HCT116 (cell line): ENCODE data around the gene FRMD4A. TPM values are rescaled to one million over a fixed set of nuclear protein-coding genes. Genes with fewer than 3 reads are reported as not detected.

Source experiments
- ATAC-seq: fragments of 200-7000 bp; cut with Tn5 transposase; 2 replicates; pipeline ENCODE4 v1.9.1; 2020; ENCODE audit warnings: mild to moderate bottlenecking, moderate library complexity
- BruUV-seq: library from RNA; stranded (reverse); fragments of 400-500 nt; replicated peaks from 2 replicates; lab custom pipeline; 2021; lab: Mats Ljungman, UMichigan
- CTCF ChIA-PET: fragments of 300-600 bp; sonication (Branson Sonifier 250); formaldehyde crosslinking; loops from one replicate; lab custom pipeline; 2021; ENCODE audit warnings: antibody characterized with exemption; lab: Charles Lee
- POLR2A ChIA-PET: fragments of 300-600, 350-600 bp; sonication (Branson Sonifier 250); formaldehyde crosslinking; loops from one replicate; lab custom pipeline; 2021; ENCODE audit warnings: antibody characterized with exemption; lab: Charles Lee
- RAD21 ChIA-PET, 2 experiments: fragments of 300-600 bp; sonication (Branson Sonifier 250); formaldehyde crosslinking; loops; one replicate each; lab custom pipeline; 2023; ENCODE audit warnings: low total read pairs in 2 of 2; ENCODE audit not compliant: uncharacterized antibody in 2 of 2, unreplicated experiment in 2 of 2, low non-redundant PET in 1 of 2; lab: Charles Lee
- DNase-seq: peaks from one replicate; pipeline ENCODE4 v3.0.0-alpha.2; 2010; ENCODE audit warnings: low read depth, low spot score
- H2AFZ ChIP-seq: fragments of 200-600 bp; shearing (Covaris generic), sonication (generic); 2 replicates; pipeline ENCODE4 v1.6.1; 2017; ENCODE audit warnings: low read depth, mixed run types, mixed read lengths, antibody characterized with exemption, low read length; ENCODE audit not compliant: poor library complexity, severe bottlenecking
- H3K27ac ChIP-seq: 2 replicates; pipeline ENCODE4 v1.5.1; 2012; ENCODE audit warnings: low read depth, low read length
- H3K27me3 ChIP-seq: fragments of 200-600 bp; sonication (generic); 2 replicates; pipeline ENCODE4 v1.6.1; 2016; ENCODE audit warnings: mixed run types, low read length, mixed read lengths; ENCODE audit not compliant: insufficient read depth
- H3K36me3 ChIP-seq, 2 experiments: fragments of 200-500 bp in 1 of 2; fragments of 200-600 bp in 1 of 2; sonication (Bioruptor generic) in 1 of 2; sonication (generic) in 1 of 2; 2 replicates each; pipeline versions ENCODE4 v1.5.1 to v1.6.1; 2014 to 2016; ENCODE audit warnings: low read length in 2 of 2, inconsistent platforms in 1 of 2, mixed read lengths in 1 of 2, mixed run types in 1 of 2; ENCODE audit not compliant: insufficient read depth in 2 of 2, control insufficient read depth in 1 of 2
- H3K4me1 ChIP-seq, 2 experiments: fragments of 200-600 bp in 1 of 2; sonication (generic) in 1 of 2; 2 replicates each; pipeline versions ENCODE4 v1.5.1 to v1.6.1; 2012 to 2017; ENCODE audit warnings: low read length in 2 of 2, inconsistent platforms in 1 of 2, mild to moderate bottlenecking in 1 of 2, mixed read lengths in 1 of 2, mixed run types in 1 of 2, moderate library complexity in 1 of 2; ENCODE audit not compliant: insufficient read depth in 2 of 2, control insufficient read depth in 1 of 2
- H3K4me2 ChIP-seq: fragments of 200-600 bp; sonication (generic); 2 replicates; pipeline ENCODE4 v1.6.1; 2017; ENCODE audit warnings: mixed run types, low read length, mixed read lengths
- H3K4me3 ChIP-seq, 2 experiments: fragments of 200-600 bp in 1 of 2; sonication (generic) in 1 of 2; replicated peaks in 1 of 2; 2 replicates each; pipeline ENCODE4 v1.5.1; 2011 to 2016; ENCODE audit warnings: low read length in 2 of 2, control low read depth in 1 of 2, low read depth in 1 of 2, mild to moderate bottlenecking in 1 of 2, mixed read lengths in 1 of 2, mixed run types in 1 of 2
- H3K79me2 ChIP-seq: fragments of 200-600 bp; sonication (generic); 2 replicates; pipeline ENCODE4 v1.6.1; 2017; ENCODE audit warnings: mild to moderate bottlenecking, mixed run types, low read length, moderate library complexity, mixed read lengths; ENCODE audit not compliant: insufficient read depth
- H3K9ac ChIP-seq: fragments of 200-600 bp; sonication (generic); 2 replicates; pipeline ENCODE4 v1.6.1; 2016; ENCODE audit warnings: low read length, mixed read lengths
- H3K9me2 ChIP-seq: fragments of 200-600 bp; sonication (generic), shearing (Covaris generic); 2 replicates; pipeline ENCODE4 v1.6.1; 2017; ENCODE audit warnings: mixed run types, mild to moderate bottlenecking, moderate library complexity; ENCODE audit not compliant: insufficient read depth
- H3K9me3 ChIP-seq, 2 experiments: fragments of 200-500 bp in 1 of 2; fragments of 200-600 bp in 1 of 2; sonication (Bioruptor generic) in 1 of 2; sonication (generic) in 1 of 2; 2 replicates each; pipeline ENCODE4 v1.6.1; 2014 to 2017; ENCODE audit warnings: low read length in 2 of 2, mixed read lengths in 2 of 2, inconsistent platforms in 1 of 2, low read depth in 1 of 2, mild to moderate bottlenecking in 1 of 2, mixed run types in 1 of 2, moderate library complexity in 1 of 2; ENCODE audit not compliant: control insufficient read depth in 1 of 2, insufficient read depth in 1 of 2
- H4K20me1 ChIP-seq: fragments of 200-600 bp; sonication (generic), shearing (Covaris generic); 2 replicates; pipeline ENCODE4 v1.6.1; 2017; ENCODE audit warnings: mixed run types, mild to moderate bottlenecking, moderate library complexity; ENCODE audit not compliant: insufficient read depth
- CEBPB ChIP-seq: IDR thresholded peaks from 2 replicates; pipeline ENCODE4 v1.6.1; 2012; ENCODE audit warnings: low read depth
- CTCF ChIP-seq, 3 experiments: fragments of 200-600 bp in 1 of 3; sonication (generic) in 1 of 3; IDR thresholded peaks in 2 of 3; conservative IDR thresholded peaks in 1 of 3; 2 replicates each; pipeline ENCODE4 v1.5.1; 2012 to 2017; ENCODE audit warnings: low read depth in 2 of 3, low read length in 2 of 3, antibody characterized with exemption in 1 of 3, borderline replicate concordance in 1 of 3, control low read depth in 1 of 3, mild to moderate bottlenecking in 1 of 3, mixed read lengths in 1 of 3, mixed run types in 1 of 3, moderate library complexity in 1 of 3; ENCODE audit not compliant: insufficient read depth in 1 of 3
- EGR1 ChIP-seq: IDR thresholded peaks from 2 replicates; pipeline ENCODE4 v1.6.1; 2012; ENCODE audit warnings: low read depth
- EZH2 ChIP-seq: fragments of 200-600 bp; sonication (generic); IDR thresholded peaks from 2 replicates; pipeline ENCODE4 v1.6.1; 2017; ENCODE audit warnings: antibody characterized with exemption, mixed run types
- EZH2phosphoT487 ChIP-seq: fragments of 200-600 bp; IDR thresholded peaks from 2 replicates; pipeline ENCODE4 v1.6.1; 2018; ENCODE audit warnings: antibody characterized with exemption, borderline replicate concordance
- MAX ChIP-seq: IDR thresholded peaks from 2 replicates; pipeline ENCODE4 v1.6.1; 2012
- POLR2A ChIP-seq: IDR thresholded peaks from 2 replicates; pipeline ENCODE4 v1.7.0; 2011; ENCODE audit warnings: borderline replicate concordance; ENCODE audit not compliant: insufficient read depth, insufficient read length; ENCODE audit errors: extremely low read depth
- POLR2AphosphoS5 ChIP-seq: IDR thresholded peaks from 2 replicates; pipeline ENCODE4 v1.6.1; 2011; ENCODE audit warnings: mild to moderate bottlenecking, low read depth, low read length, moderate library complexity
- RAD21 ChIP-seq: IDR thresholded peaks from 2 replicates; pipeline ENCODE4 v1.6.1; 2012; ENCODE audit warnings: low read depth, mild to moderate bottlenecking
- SIN3A ChIP-seq: IDR thresholded peaks from 2 replicates; pipeline ENCODE4 v1.6.1; 2012; ENCODE audit warnings: low read depth
- SP1 ChIP-seq: IDR thresholded peaks from 2 replicates; pipeline ENCODE4 v1.6.1; 2012; ENCODE audit warnings: low read depth
- SRF ChIP-seq: IDR thresholded peaks from 2 replicates; pipeline ENCODE4 v1.6.1; 2012; ENCODE audit warnings: low read depth
- TCF7L2 ChIP-seq: IDR thresholded peaks from 2 replicates; pipeline ENCODE4 v1.7.0; 2011; ENCODE audit warnings: borderline replicate concordance, inconsistent platforms; ENCODE audit not compliant: insufficient read depth, insufficient read length; ENCODE audit errors: extremely low read depth
- YY1 ChIP-seq: IDR thresholded peaks from 2 replicates; pipeline ENCODE4 v1.6.1; 2011; ENCODE audit warnings: low read length, low read depth, moderate library complexity, mild to moderate bottlenecking; ENCODE audit not compliant: insufficient replicate concordance; ENCODE audit errors: extremely low read depth
- ZNF274 ChIP-seq: fragments of 200-500 bp; sonication (Bioruptor generic); IDR thresholded peaks from 2 replicates; pipeline ENCODE4 v1.6.1; 2014; ENCODE audit warnings: mild to moderate bottlenecking, low read depth, low read length, inconsistent platforms
- intact Hi-C: fragments of 100-400 bp; cut with micrococcal nuclease; formaldehyde crosslinking; loops from 2 replicates; pipeline ENCODE4 v1.10.0; 2022
- total RNA-seq: library from RNA; stranded (reverse); gene quantifications from one replicate; pipeline ENCODE4 v1.2.1, GENCODE V29; 2021; ENCODE audit not compliant: unreplicated experiment

FRMD4A gene
- total RNA-seq, 1 experiment from 2014 or later, result 0.20 TPM

GRCh38 chr10:13690281-13690825 lies 640.4 kb downstream of the FRMD4A start:
- Histone ChIP-seq H2AFZ (no peak overlapping the region), H3K9ac (no peak overlapping the region), H3K27me3 (no peaks in the 10 kb centered on the region), H4K20me1 (no peaks in the 10 kb centered on the region), H3K4me1 (no peaks in the 10 kb centered on the region; a peak in 1 of 4 replicates), H3K9me3 (no peaks in the 10 kb centered on the region), H3K79me2 (no peaks in the 10 kb centered on the region), H3K4me3 (no peak overlapping the region), H3K4me2 (no peak overlapping the region), H3K9me2 (no peaks in the 10 kb centered on the region), H3K36me3 (no peaks in the 10 kb centered on the region), H3K27ac (no peak overlapping the region)
- DNase-seq (no peak), ATAC-seq (no peak)
- RAD21 ChIA-PET, result no interaction called here
- CTCF ChIA-PET, result no interaction called here
- POLR2A ChIA-PET, result no interaction called here
- TF ChIP-seq POLR2AphosphoS5 (no peak), ZNF274 (no peak), MAX (no peak), CEBPB (no peak), SIN3A (no peak), SP1 (no peak), POLR2A (no peak), EZH2 (no peak)
- no TSS peak for BruUV-seq
- intact Hi-C loops, result no loop called here

- no peak overlapping the region for H3K9ac ChIP-seq
- H3K9me2 ChIP-seq, result no peaks in the 10 kb centered on the region
- ATAC-seq (no peak), DNase-seq (no peak)
- H3K9me3 ChIP-seq, result no peaks in the 10 kb centered on the region
- no peaks in the 10 kb centered on the region for H3K79me2 ChIP-seq
- no peak overlapping the region for H2AFZ ChIP-seq
- intact Hi-C loops, result loop anchor here (5.0 kb wide), 1 partner anchor 396 kb away; no protein-coding TSS in a partner anchor
- H3K36me3 ChIP-seq, result no peaks in the 10 kb centered on the region
- H3K4me2 ChIP-seq, result no peak overlapping the region
- H3K4me3 ChIP-seq, result no peak overlapping the region
- no peaks in the 10 kb centered on the region for H4K20me1 ChIP-seq
- ChIA-PET POLR2A (no interaction called here), RAD21 (no interaction called here), CTCF (no interaction called here)
- H3K4me1 ChIP-seq, result no peaks in the 10 kb centered on the region; a peak in 1 of 4 replicates
- no peak overlapping the region for H3K27ac ChIP-seq
- no peaks in the 10 kb centered on the region for H3K27me3 ChIP-seq
- BruUV-seq, result no TSS peak
- TF ChIP-seq POLR2AphosphoS5 (no peak), CTCF (IDR thresholded peaks at IDR 0.05 in 2 of 3, conservative IDR thresholded peaks at IDR 0.05 in 1 of 3; ENCODE audit: borderline replicate concordance in 1 of 3, insufficient read depth in 1 of 3, low read depth in 2 of 3, low read length in 2 of 3) (no peak), EZH2phosphoT487 (no peak), EGR1 (no peak), TCF7L2 (no peak), RAD21 (no peak), SRF (no peak), MAX (no peak), SIN3A (no peak), SP1 (no peak), YY1 (no peak)
These were observed 644.4 kb downstream of the FRMD4A start for GRCh38 chr10:13686331-13686752.
